ENCODE measurements around the gene MACROH2A1. TPM values are rescaled to one million over a fixed set of nuclear protein-coding genes. Genes with fewer than 3 reads are reported as not detected.

Gene MACROH2A1
- total and polyA plus RNA-seq, 9 of the 15 experiments (the other 6 are each of a cell fraction or from before 2014, with no cell fraction given): 44.9 to 289 (median 193) TPM

GRCh38 chr5:135343413-135343812 lies 55.6 kb downstream of the MACROH2A1 start:
- no peak for DNase-seq (ENCODE audit: extremely low read depth in 1 of 4, low spot score in 3 of 4)
- H3K4me2 ChIP-seq (ENCODE audit: insufficient read depth, low read length): no peak overlapping the region
- no peaks in the 10 kb centered on the region for H4K20me1 ChIP-seq (replicated peaks; ENCODE audit: control insufficient read depth, insufficient read depth, low read length)
- no peak overlapping the region for H3K4me3 ChIP-seq
- no peaks in the 10 kb centered on the region for H3K27me3 ChIP-seq (ENCODE audit: control insufficient read depth in 2 of 2, insufficient read depth in 2 of 2, low read length in 2 of 2)
- BruUV-seq (replicated peaks): no TSS peak
- H3K9ac ChIP-seq (ENCODE audit: insufficient read depth in 1 of 2, low read depth in 2 of 2, low read length in 2 of 2): no peak overlapping the region
- no peaks in the 10 kb centered on the region for H3K4me1 ChIP-seq (replicated peaks in 1 of 2; ENCODE audit: control insufficient read depth in 2 of 2, insufficient read depth in 2 of 2, low read length in 2 of 2)
- no peak overlapping the region for H3K27ac ChIP-seq (ENCODE audit: extremely low read depth, low read depth, low read length)
- no peak overlapping the region for H2AFZ ChIP-seq (ENCODE audit: low read depth, low read length)
- H3K36me3 ChIP-seq (ENCODE audit: control insufficient read depth, insufficient read depth, low read length): peaks cover 97% of the 10 kb centered on the region; the same call in 2 of the 3 replicates
- in situ Hi-C loops (cut with MboI): no loop called here
- no peaks in the 10 kb centered on the region for H3K79me2 ChIP-seq (ENCODE audit: control insufficient read depth, insufficient read depth, low read length)
- 92% methylated on average over 10 of the region's 10 CpGs for WGBS (ENCODE audit: insufficient coverage, low coverage, missing lambda C conversion rate)
- CTCF ChIA-PET (ENCODE audit: low intra/inter-chr PET ratio): no interaction called here
- TF ChIP-seq ZEB2 (IDR thresholded peaks at IDR 0.05) (no peak), ZNF263 (CRISPR knock-in tag; IDR thresholded peaks at IDR 0.05; ENCODE audit: borderline replicate concordance) (no peak), NR4A1 (CRISPR knock-in tag; IDR thresholded peaks at IDR 0.05) (no peak), NR4A1 (tag; IDR thresholded peaks at IDR 0.05) (no peak), RBBP5 (IDR thresholded peaks at IDR 0.05; ENCODE audit: borderline replicate concordance, insufficient read depth, low read length, poor library complexity, severe bottlenecking) (no peak), CCAR2 (IDR thresholded peaks at IDR 0.05; ENCODE audit: low read depth, low read length) (no peak), ARNT (IDR thresholded peaks at IDR 0.05) (no peak), NFE2 (IDR thresholded peaks at IDR 0.05; ENCODE audit: low read depth) (no peak), U2AF2 (optimal IDR thresholded peaks at IDR 0.05; ENCODE audit: low read depth, low read length) (no peak), TEAD1 (CRISPR knock-in tag; IDR thresholded peaks at IDR 0.05) (no peak), FUS (optimal IDR thresholded peaks at IDR 0.05; ENCODE audit: low read depth, low read length) (no peak), CREB3L1 (IDR thresholded peaks at IDR 0.05; ENCODE audit: borderline replicate concordance, low read depth) (no peak), PYGO2 (tag; IDR thresholded peaks at IDR 0.05) (no peak), PREB (CRISPR knock-in tag; IDR thresholded peaks at IDR 0.05) (no peak), VEZF1 (CRISPR knock-in tag; IDR thresholded peaks at IDR 0.05) (no peak), SMC3 (conservative IDR thresholded peaks at IDR 0.05; ENCODE audit: insufficient read depth, low read depth, low read length) (no peak), ZNF717 (CRISPR knock-in tag; IDR thresholded peaks at IDR 0.05) (no peak), ELK1 (CRISPR knock-in tag; IDR thresholded peaks at IDR 0.05) (no peak), SMAD3 (CRISPR knock-in tag; conservative IDR thresholded peaks at IDR 0.05) (no peak), STAT5A (IDR thresholded peaks at IDR 0.05; ENCODE audit: borderline replicate concordance, low read length) (no peak)
- H3K9me1 ChIP-seq (ENCODE audit: control insufficient read depth, insufficient read depth, low read length): no peaks in the 10 kb centered on the region
- H3K9me3 ChIP-seq (replicated peaks; ENCODE audit: control insufficient read depth, insufficient read depth, low read depth, low read length): no peaks in the 10 kb centered on the region
- intact Hi-C loops (cut with micrococcal nuclease): no loop called here
- no peak for FAIRE-seq
- POLR2A ChIA-PET: interaction anchor here (0.6 to 1.0 kb wide), 4 partner anchors 36 to 1744 kb away, joined by 3 read pairs; no protein-coding TSS in a partner anchor
- no peak for ATAC-seq

Data from K562 (cell line).